WERI-Rb-1 (cell line): ENCODE data around the gene FRAS1.
"Not testable (repeated sequence)": the region's sequence is repeated elsewhere in the genome, so short reads cannot be mapped to it uniquely, and the experiment has no call there.

Source experiments
- DNase-seq: peaks from one replicate; pipeline ENCODE4 v3.0.0-alpha.2; 2020
- H3K27ac ChIP-seq: fragments of 250-450 bp; sonication (Bioruptor Pico); 2 replicates; pipeline ENCODE4 v1.5.1; 2020; ENCODE audit warnings: mild to moderate bottlenecking, moderate library complexity
- H3K27me3 ChIP-seq: fragments of 250-450 bp; sonication (Bioruptor Pico); 2 replicates; pipeline ENCODE4 v1.5.1; 2021; ENCODE audit warnings: mild to moderate bottlenecking, low read depth, moderate library complexity; ENCODE audit not compliant: insufficient read depth, severe bottlenecking
- H3K36me3 ChIP-seq: fragments of 250-450 bp; sonication (Bioruptor Pico); 2 replicates; pipeline ENCODE4 v1.5.1; 2020; ENCODE audit warnings: mild to moderate bottlenecking, moderate library complexity
- H3K4me3 ChIP-seq: 2 replicates; pipeline ENCODE4 v1.5.1; 2011; ENCODE audit warnings: low read depth, mild to moderate bottlenecking, control low read depth, low read length
- H3K9me3 ChIP-seq: fragments of 250-450 bp; sonication (Bioruptor Pico); 2 replicates; pipeline ENCODE4 v1.5.1; 2021; ENCODE audit warnings: mild to moderate bottlenecking, moderate library complexity; ENCODE audit not compliant: severe bottlenecking
- CTCF ChIP-seq: IDR thresholded peaks from 2 replicates; pipeline ENCODE4 v1.5.1; 2011; ENCODE audit warnings: low read depth, mild to moderate bottlenecking, control low read depth, inconsistent platforms, low read length

The FRAS1 gene

GRCh38 chr4:78451407-78451806, 394.3 kb downstream of the FRAS1 start:
- H3K9me3 ChIP-seq: no peaks in the 10 kb centered on the region
- H3K4me3 ChIP-seq: no peak overlapping the region
- H3K36me3 ChIP-seq: no peaks in the 10 kb centered on the region
- H3K27me3 ChIP-seq: no peaks in the 10 kb centered on the region
- TF ChIP-seq CTCF: no peak
- H3K27ac ChIP-seq: no peak overlapping the region
- no peak for DNase-seq

GRCh38 chr4:78454016-78454415, 396.9 kb downstream of the FRAS1 start:
- Histone ChIP-seq H3K36me3 (no peaks in the 10 kb centered on the region), H3K27ac (no peak overlapping the region), H3K9me3 (no peaks in the 10 kb centered on the region), H3K4me3 (no peak overlapping the region), H3K27me3 (no peaks in the 10 kb centered on the region)
- no peak for TF ChIP-seq CTCF
- DNase-seq: no peak

GRCh38 chr4:78457751-78458150, 400.6 kb downstream of the FRAS1 start:
- Histone ChIP-seq H3K27ac (no peak overlapping the region), H3K9me3 (no peaks in the 10 kb centered on the region), H3K4me3 (no peak overlapping the region), H3K27me3 (no peaks in the 10 kb centered on the region), H3K36me3 (no peaks in the 10 kb centered on the region)
- no peak for DNase-seq
- TF ChIP-seq CTCF: no peak

GRCh38 chr4:78459327-78459726, 402.2 kb downstream of the FRAS1 start:
- no peak for DNase-seq
- no peak for TF ChIP-seq CTCF
- no peaks in the 10 kb centered on the region for H3K27me3 ChIP-seq
- no peaks in the 10 kb centered on the region for H3K9me3 ChIP-seq
- no peaks in the 10 kb centered on the region for H3K36me3 ChIP-seq
- H3K4me3 ChIP-seq: no peak overlapping the region
- no peak overlapping the region for H3K27ac ChIP-seq

GRCh38 chr4:78460368-78460767, 403.2 kb downstream of the FRAS1 start:
- Histone ChIP-seq H3K27ac (no peak overlapping the region), H3K4me3 (no peak overlapping the region), H3K27me3 (no peaks in the 10 kb centered on the region), H3K9me3 (no peaks in the 10 kb centered on the region), H3K36me3 (no peaks in the 10 kb centered on the region)
- no peak for TF ChIP-seq CTCF
- no peak for DNase-seq

GRCh38 chr4:78464265-78464664, 407.1 kb downstream of the FRAS1 start:
- no peak overlapping the region for H3K27ac ChIP-seq
- H3K27me3 ChIP-seq: no peaks in the 10 kb centered on the region
- no peak for DNase-seq
- no peaks in the 10 kb centered on the region for H3K36me3 ChIP-seq
- no peak for TF ChIP-seq CTCF
- H3K9me3 ChIP-seq: no peaks in the 10 kb centered on the region
- no peak overlapping the region for H3K4me3 ChIP-seq

- not testable (repeated sequence) for H3K27ac ChIP-seq, H3K36me3 ChIP-seq, DNase-seq
These were observed 410.1 kb downstream of the FRAS1 start for GRCh38 chr4:78467223-78467622.

More at GRCh38 chr4:78467223-78467622, 410.1 kb downstream of the FRAS1 start:
- not testable (repeated sequence) for H3K4me3 ChIP-seq, H3K9me3 ChIP-seq, H3K27me3 ChIP-seq
